Osteoblast (primary cell): Measurements from ENCODE around the gene EIF3B. TPM values are rescaled to one million over a fixed set of nuclear protein-coding genes. Genes with fewer than 3 reads are reported as not detected.

ENCODE experiments used
- DNase-seq: peaks from one replicate; pipeline ENCODE4 v3.0.0; 2011; ENCODE audit warnings: low spot score, mixed read lengths; ENCODE audit not compliant: insufficient read length; ENCODE audit errors: missing footprints
- H2AFZ ChIP-seq: 2 replicates; pipeline ENCODE4 v1.6.0; 2011; ENCODE audit warnings: mild to moderate bottlenecking, low read length
- H3K27ac ChIP-seq: 2 replicates; pipeline ENCODE4 v1.5.1; 2011; ENCODE audit warnings: mild to moderate bottlenecking, low read depth, low read length, moderate library complexity
- H3K27me3 ChIP-seq: 2 replicates; pipeline ENCODE4 v1.6.0; 2012; ENCODE audit warnings: mild to moderate bottlenecking, control low read depth, inconsistent platforms, low read length, moderate library complexity; ENCODE audit not compliant: insufficient read depth
- H3K36me3 ChIP-seq: 2 replicates; pipeline ENCODE4 v1.5.1; 2011; ENCODE audit warnings: mild to moderate bottlenecking, low read length, control low read depth, moderate library complexity; ENCODE audit not compliant: insufficient read depth
- H3K4me1 ChIP-seq: 2 replicates; pipeline ENCODE4 v1.5.1; 2011; ENCODE audit warnings: mild to moderate bottlenecking, low read length, control low read depth, moderate library complexity; ENCODE audit not compliant: insufficient read depth
- H3K4me2 ChIP-seq: 2 replicates; pipeline ENCODE4 v1.6.0; 2011; ENCODE audit warnings: mild to moderate bottlenecking, low read length; ENCODE audit not compliant: insufficient read depth
- H3K4me3 ChIP-seq: fragments of 200-600 bp; sonication (generic); 3 replicates; pipeline ENCODE4 v1.5.1; 2012; ENCODE audit warnings: mild to moderate bottlenecking, low read length, inconsistent platforms; ENCODE audit not compliant: insufficient read depth
- H3K79me2 ChIP-seq: 2 replicates; pipeline ENCODE4 v1.6.0; 2012; ENCODE audit warnings: mild to moderate bottlenecking, low read length, control low read depth, inconsistent platforms; ENCODE audit not compliant: insufficient read depth
- H3K9me3 ChIP-seq: 2 replicates; pipeline ENCODE4 v1.5.1; 2011; ENCODE audit warnings: low read depth, low read length, control low read depth
- H4K20me1 ChIP-seq: 2 replicates; pipeline ENCODE4 v1.6.0; 2012; ENCODE audit warnings: mild to moderate bottlenecking, low read length, control low read depth; ENCODE audit not compliant: insufficient read depth
- CTCF ChIP-seq: IDR thresholded peaks from 2 replicates; pipeline ENCODE4 v1.5.1; 2011; ENCODE audit warnings: mild to moderate bottlenecking, low read depth, low read length, moderate library complexity; ENCODE audit errors: extremely low read depth
- total RNA-seq: library from RNA; depleted of rRNA; stranded (reverse); fragments of >200 nt; gene quantifications from 2 replicates; pipeline ENCODE4 v1.2.3, GENCODE V29; 2012

Gene EIF3B
- total RNA-seq, 1 donor = 176 TPM

GRCh38 chr7:2398506-2398905, 43.9 kb downstream of the EIF3B start:
- no peak for TF ChIP-seq CTCF
- no peaks in the 10 kb centered on the region for H3K27me3 ChIP-seq
- no peaks in the 10 kb centered on the region for H3K36me3 ChIP-seq
- peaks cover 14% of the 10 kb centered on the region for H3K4me1 ChIP-seq
- no peaks in the 10 kb centered on the region for H4K20me1 ChIP-seq
- no peaks in the 10 kb centered on the region for H3K9me3 ChIP-seq
- peak; percentile 44 for DNase-seq
- no peak overlapping the region for H3K4me2 ChIP-seq
- no peak overlapping the region for H2AFZ ChIP-seq
- no peak overlapping the region for H3K27ac ChIP-seq
- H3K79me2 ChIP-seq = no peaks in the 10 kb centered on the region
- H3K4me3 ChIP-seq = no peak overlapping the region

GRCh38 chr7:2399848-2400587, 45.4 kb downstream of the EIF3B start:
- Histone ChIP-seq H3K79me2 (peaks cover 9% of the 10 kb centered on the region), H3K27me3 (no peaks in the 10 kb centered on the region), H2AFZ (peak overlapping the region; percentile 68), H3K27ac (peak overlapping the region; percentile 72), H3K4me3 (peak overlapping the region; percentile 3), H3K4me2 (peak overlapping the region; percentile 49), H3K36me3 (no peaks in the 10 kb centered on the region), H3K4me1 (peaks cover 18% of the 10 kb centered on the region), H3K9me3 (no peaks in the 10 kb centered on the region), H4K20me1 (peaks cover 7% of the 10 kb centered on the region)
- no peak for TF ChIP-seq CTCF
- peak; percentile 97 for DNase-seq

- Histone ChIP-seq H3K4me3 (peak overlapping the region; percentile 79), H2AFZ (peak overlapping the region; percentile 95), H3K79me2 (peaks cover 27% of the 10 kb centered on the region), H3K27ac (peak overlapping the region; percentile 61), H3K4me2 (peak overlapping the region; percentile 92), H3K4me1 (peaks cover 18% of the 10 kb centered on the region), H3K9me3 (no peaks in the 10 kb centered on the region), H3K36me3 (no peaks in the 10 kb centered on the region), H4K20me1 (peaks cover 17% of the 10 kb centered on the region), H3K27me3 (no peaks in the 10 kb centered on the region)
- no peak for TF ChIP-seq CTCF
- DNase-seq = no peak
Measured at GRCh38 chr7:2402687-2403013, 48.0 kb downstream of the EIF3B start.

DNA sequence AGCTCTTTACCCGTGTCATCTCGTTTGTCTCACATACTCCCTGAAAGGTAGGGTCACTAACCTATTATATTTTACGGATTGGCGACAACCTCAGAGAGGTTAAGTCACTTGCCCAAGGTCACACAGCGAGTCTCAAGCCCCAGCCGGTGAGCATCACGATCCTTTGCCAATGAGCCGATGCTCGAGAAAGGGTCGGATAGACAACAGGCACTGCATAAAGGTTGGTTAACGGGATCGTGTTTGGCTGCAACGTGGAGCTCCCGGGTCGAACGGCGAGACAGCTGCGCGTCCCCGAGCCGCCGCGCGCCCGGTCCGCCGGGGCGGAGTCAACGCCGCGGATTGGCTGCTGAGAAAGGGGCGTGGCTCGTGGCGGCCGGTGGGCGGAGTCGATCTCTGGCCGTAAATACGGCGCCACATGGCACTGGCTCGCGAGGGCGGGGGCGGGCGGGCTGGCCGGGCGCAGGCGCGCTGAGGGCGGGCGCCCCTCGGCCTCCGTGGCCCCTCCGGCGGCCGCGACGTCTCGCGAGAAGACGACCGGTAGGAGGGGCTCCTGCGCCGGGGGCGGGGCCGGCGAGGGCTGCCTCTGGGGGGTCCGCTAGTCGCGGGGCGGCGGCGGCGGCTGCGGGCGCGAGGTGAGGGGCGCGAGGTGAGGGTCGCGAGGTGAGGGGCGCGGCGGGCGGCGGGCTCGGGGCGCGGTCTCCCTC, 48.5 kb downstream of the EIF3B start, which contains the start of gene CHST12:
CHST12 (plus strand) TSS at position 598 of the 704 bp plus-strand sequence. CDS start 29,029 bp downstream, outside the sequence.
- TF ChIP-seq CTCF = no peak
- Histone ChIP-seq H3K27ac (peak within 1 kb of the TSS; percentile 61), H2AFZ (peak within 1 kb of the TSS; percentile 95), H3K4me1 (peaks cover 18% of the 10 kb centered on the region), H3K4me2 (peak within 1 kb of the TSS; percentile 93), H3K27me3 (no peaks in the 10 kb centered on the region), H3K4me3 (peak within 1 kb of the TSS; percentile 81), H3K9me3 (no peaks in the 10 kb centered on the region), H3K79me2 (peaks cover 29% of the 10 kb centered on the region), H4K20me1 (peaks cover 19% of the 10 kb centered on the region), H3K36me3 (no peaks in the 10 kb centered on the region)
- DNase-seq = peak; percentile 100
